C1 segment of cervical spinal cord (tissue), 14 donors: ENCODE results near the gene TMEM222.

Experiments used
- DNase-seq, 14 donors: peaks; one replicate each; lab custom pipeline; 2025; lab: John Stamatoyannopoulos, UW

TMEM222 gene

GRCh38 chr1:27358038-27358927 lies 36.3 kb downstream of the TMEM222 start:
- no peak for DNase-seq

GRCh38 chr1:27358928-27359313 lies 37.0 kb downstream of the TMEM222 start:
- DNase-seq: no peak

- no peak for DNase-seq
These were observed 37.8 kb downstream of the TMEM222 start for GRCh38 chr1:27359822-27360158.

- no peak for DNase-seq
These were observed 38.4 kb downstream of the TMEM222 start for GRCh38 chr1:27360159-27361043.

DNA sequence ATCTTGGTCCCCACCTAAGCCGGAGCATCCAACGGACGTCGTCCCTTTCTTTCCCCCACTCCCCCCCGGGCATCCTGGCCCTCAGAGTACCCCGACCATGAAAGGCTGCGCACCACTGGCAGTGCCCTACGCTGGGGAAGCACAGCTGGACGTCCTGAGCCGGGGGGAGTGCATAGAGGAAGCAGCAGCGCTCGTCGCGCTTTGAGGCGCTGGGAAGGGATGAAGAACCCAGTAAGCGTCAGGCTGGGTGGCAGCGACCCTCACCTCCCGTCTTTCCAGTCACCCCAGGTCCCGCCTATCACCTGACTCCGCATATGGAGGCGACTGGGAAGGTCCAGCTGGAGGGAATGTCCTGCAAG lies 39.1 kb downstream of the TMEM222 start:
- no peak for DNase-seq

DNA sequence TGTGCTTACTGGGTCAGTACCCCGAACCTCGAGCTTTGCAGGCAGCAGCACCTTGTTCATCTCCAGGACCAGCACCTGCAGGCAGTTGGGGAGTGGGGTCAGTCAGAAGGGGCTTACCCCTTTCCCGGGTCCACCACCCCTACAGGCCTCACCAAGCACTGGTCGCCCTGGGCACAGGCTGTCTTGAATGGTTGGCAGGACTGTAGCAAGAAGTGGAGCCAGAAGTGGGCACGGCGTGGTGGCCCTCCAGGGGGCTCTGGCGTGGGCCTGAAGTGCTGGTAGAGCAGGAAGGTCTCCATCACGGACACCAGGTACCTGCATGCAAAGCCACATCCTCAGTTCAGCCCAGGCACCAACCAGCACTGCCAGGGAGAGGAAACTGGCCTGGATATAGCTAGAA lies 39.6 kb downstream of the TMEM222 start:
- DNase-seq: no peak

- DNase-seq: no peak
These were observed 42.1 kb downstream of the TMEM222 start for GRCh38 chr1:27363766-27364695.

GRCh38 chr1:27364696-27365371 lies 42.9 kb downstream of the TMEM222 start:
- no peak for DNase-seq

- peak; percentile 16 to 86 (median 70) for DNase-seq
These were observed 43.6 kb downstream of the TMEM222 start for GRCh38 chr1:27365372-27366112.

DNA sequence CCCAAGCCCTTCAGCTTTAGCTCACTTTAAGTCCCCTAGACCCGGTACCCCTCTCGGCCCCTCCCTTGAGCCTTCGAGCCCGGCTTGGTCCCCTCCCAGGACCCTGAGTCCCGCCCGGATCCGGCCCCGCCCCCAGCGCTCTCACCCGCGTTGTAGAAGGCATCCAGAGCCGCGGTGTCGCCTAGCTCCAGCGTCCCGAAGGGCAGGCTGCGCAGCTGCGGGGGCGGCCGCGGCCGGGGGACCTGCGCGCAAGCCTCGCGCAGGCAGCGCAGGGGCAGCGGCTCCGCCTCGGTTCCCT lies 44.1 kb downstream of the TMEM222 start:
- peak in 10 of 14 donors; percentile 28 to 74 (median 56) for DNase-seq

- peak in 11 of 14 donors; percentile 17 to 82 (median 49) for DNase-seq
These were observed 44.6 kb downstream of the TMEM222 start, which contains the start of gene MAP3K6 for GRCh38 chr1:27366411-27367159. MAP3K6 (minus strand) TSS chr1:27366961; CDS start chr1:27366597, 364 bp downstream.

GRCh38 chr1:27367160-27367650 lies 45.2 kb downstream of the TMEM222 start:
- DNase-seq: no peak

GRCh38 chr1:27368869-27369582 lies 47.1 kb downstream of the TMEM222 start:
- no peak for DNase-seq

DNA sequence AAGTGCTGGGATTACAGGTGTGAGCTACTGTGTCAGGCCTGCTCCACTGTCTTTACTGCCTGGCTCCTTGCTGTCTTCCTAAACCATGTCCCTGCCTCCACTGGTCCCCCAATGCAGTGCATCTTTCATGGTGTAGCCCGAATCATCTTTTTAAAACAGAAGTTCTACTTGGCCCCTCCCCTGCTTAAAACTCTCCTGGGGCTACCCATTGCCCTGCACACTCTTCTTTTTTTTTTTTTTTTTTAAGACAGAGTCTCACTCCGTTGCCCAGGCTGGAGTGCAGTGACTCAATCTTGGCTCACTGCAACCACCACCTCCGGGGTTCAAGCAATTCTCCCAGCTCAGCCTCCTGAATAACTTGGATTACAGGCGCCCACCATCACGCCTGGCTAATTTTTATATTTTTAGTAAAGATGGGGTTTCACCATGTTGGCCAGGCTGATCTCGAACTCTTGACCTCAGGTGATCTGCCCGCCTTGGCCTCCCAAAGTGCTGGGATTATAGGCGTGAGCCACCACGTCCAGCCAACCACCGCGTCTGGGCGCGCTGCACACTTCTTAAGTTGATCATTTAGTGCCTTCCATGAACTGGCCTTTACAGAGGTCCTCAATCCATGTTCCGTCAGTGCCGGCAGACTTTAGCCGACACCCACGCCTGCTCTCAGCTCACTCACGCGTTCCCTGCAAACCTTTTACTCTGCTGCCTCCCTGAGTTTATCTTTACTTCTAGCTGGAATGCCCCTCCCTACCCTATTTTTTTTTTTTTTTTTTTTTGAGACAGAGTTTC lies 50.3 kb downstream of the TMEM222 start:
- no peak for DNase-seq

- no peak for DNase-seq
These were observed 51.1 kb downstream of the TMEM222 start for GRCh38 chr1:27372808-27373690.

GRCh38 chr1:27374362-27375086 lies 52.6 kb downstream of the TMEM222 start, which contains the start of gene FCN3:
FCN3 (minus strand) TSS chr1:27374824; CDS start chr1:27374818, 6 bp downstream.
- no peak for DNase-seq
